CD4-positive, alpha-beta T cell (primary cell): ENCODE results near the gene TTLL9. TPM values are rescaled to one million over a fixed set of nuclear protein-coding genes. Genes with fewer than 3 reads are reported as not detected.
A peak's percentile ranks its signal among the peaks of the same experiment; 100 is the strongest.

Experiments used
- ATAC-seq: fragments of 200-7000 bp; cut with Tn5 transposase; one replicate; pipeline ENCODE4 v1.10.0; 2022; ENCODE audit warnings: mild to moderate bottlenecking; ENCODE audit not compliant: poor library complexity
- CTCF ChIA-PET: fragments of 350-600 bp; sonication (Branson Sonifier 250); formaldehyde crosslinking; loops from one replicate; lab custom pipeline; 2021; ENCODE audit warnings: antibody characterized with exemption, inconsistent platforms; lab: Charles Lee
- POLR2A ChIA-PET: fragments of 350-600 bp; sonication (Branson Sonifier 250); formaldehyde crosslinking; loops from one replicate; lab custom pipeline; 2021; ENCODE audit warnings: antibody characterized with exemption, inconsistent platforms; lab: Charles Lee
- DNase-seq, 14 experiments: peaks; one replicate each; pipeline ENCODE4 v3.0.0-alpha.2; 2013 to 2020; ENCODE audit warnings: mixed read lengths in 2 of 14
- H3K27ac ChIP-seq, 2 donors: one replicate each; pipeline versions ENCODE4 v1.5.1 to v1.7.0; 2013; ENCODE audit warnings: low read length in 2 of 2, low read depth in 1 of 2, mild to moderate bottlenecking in 1 of 2
- H3K27me3 ChIP-seq, 2 experiments: 1 replicate in 1 of 2; 2 replicates in 1 of 2; pipeline versions ENCODE4 v1.6.1 to v1.7.0; 2013; ENCODE audit warnings: low read length in 2 of 2, control low read depth in 1 of 2, mild to moderate bottlenecking in 1 of 2, moderate library complexity in 1 of 2; ENCODE audit not compliant: insufficient read depth in 2 of 2, control insufficient read depth in 1 of 2
- H3K36me3 ChIP-seq: one replicate; pipeline ENCODE4 v1.6.1; 2013; ENCODE audit warnings: low read length, control low read depth; ENCODE audit not compliant: insufficient read depth
- H3K4me1 ChIP-seq: one replicate; pipeline ENCODE4 v1.6.1; 2013; ENCODE audit warnings: low read length, control low read depth; ENCODE audit not compliant: insufficient read depth
- H3K4me3 ChIP-seq: one replicate; pipeline ENCODE4 v1.5.1; 2013; ENCODE audit warnings: mild to moderate bottlenecking, low read length, moderate library complexity
- H3K9me3 ChIP-seq, 2 experiments: 1 replicate in 1 of 2; 2 replicates in 1 of 2; pipeline versions ENCODE4 v1.6.1 to v1.7.0; 2013; ENCODE audit warnings: low read length in 2 of 2, mild to moderate bottlenecking in 2 of 2, control low read depth in 1 of 2, moderate library complexity in 1 of 2; ENCODE audit not compliant: control insufficient read depth in 1 of 2, insufficient read depth in 1 of 2
- H3K27ac Mint-ChIP-seq: one replicate; pipeline ENCODE4 v1.8.0; 2020; ENCODE audit warnings: mixed read lengths
- H3K27me3 Mint-ChIP-seq: one replicate; pipeline ENCODE4 v1.8.0; 2021; ENCODE audit warnings: mixed read lengths
- H3K36me3 Mint-ChIP-seq: one replicate; pipeline ENCODE4 v1.8.0; 2021; ENCODE audit warnings: low read depth, mixed read lengths
- H3K4me1 Mint-ChIP-seq: one replicate; pipeline ENCODE4 v1.8.0; 2021; ENCODE audit warnings: low read depth, mixed read lengths
- H3K4me3 Mint-ChIP-seq: one replicate; pipeline ENCODE4 v1.8.0; 2020; ENCODE audit warnings: mild to moderate bottlenecking, mixed read lengths
- H3K9me3 Mint-ChIP-seq: one replicate; pipeline ENCODE4 v1.8.0; 2020; ENCODE audit warnings: mixed read lengths
- CTCF ChIP-seq: fragments of 200-600 bp; IDR thresholded peaks from one replicate; pipeline ENCODE4 v1.8.0; 2022; ENCODE audit warnings: antibody characterized with exemption, mild to moderate bottlenecking
- intact Hi-C, 2 experiments: fragments of 100-400 bp; cut with DNase I in 1 of 2; cut with micrococcal nuclease in 1 of 2; formaldehyde crosslinking; loops; one replicate each; pipeline versions ENCODE4 v1.15.1 to v1.9.0; 2023 to 2025; cut with DNase I, micrococcal nuclease
- total RNA-seq, 174 experiments: library from RNA in 2 of 174; stranded (reverse) in 2 of 174; gene quantifications; one replicate each; pipeline ENCODE4 v1.2.3 and lab custom pipeline; 2021 to 2026

TTLL9 gene
- total RNA-seq, 2 experiments from 2014 or later: not detected

- Histone ChIP-seq H3K4me3 (no peak overlapping the region), H3K27me3 (no peaks in the 10 kb centered on the region), H3K27ac (no peak overlapping the region), H3K36me3 (no peaks in the 10 kb centered on the region), H3K4me1 (no peaks in the 10 kb centered on the region), H3K9me3 (no peaks in the 10 kb centered on the region)
- TF ChIP-seq CTCF: no peak
- Mint-ChIP-seq H3K4me1 (no peaks in the 10 kb centered on the region), H3K27me3 (no peaks in the 10 kb centered on the region), H3K4me3 (no peak overlapping the region), H3K27ac (no peak overlapping the region), H3K36me3 (no peaks in the 10 kb centered on the region), H3K9me3 (no peaks in the 10 kb centered on the region)
- no peak for ATAC-seq
- ChIA-PET POLR2A (no interaction called here), CTCF (no interaction called here)
- intact Hi-C loops: no loop called here
- DNase-seq: no peak
These were observed 36.6 kb downstream of the TTLL9 start for GRCh38 chr20:31907046-31907445.

- CTCF ChIA-PET: no interaction called here
These were observed 37.6 kb downstream of the TTLL9 start for GRCh38 chr20:31908016-31908415.

GRCh38 chr20:31908424-31908823, 38.0 kb downstream of the TTLL9 start:
- intact Hi-C loops: no loop called here
- DNase-seq (no peak), ATAC-seq (no peak)
- Histone ChIP-seq H3K27ac (no peak overlapping the region), H3K9me3 (no peaks in the 10 kb centered on the region), H3K4me1 (no peaks in the 10 kb centered on the region), H3K4me3 (no peak overlapping the region), H3K27me3 (no peaks in the 10 kb centered on the region), H3K36me3 (no peaks in the 10 kb centered on the region)
- Mint-ChIP-seq H3K9me3 (no peaks in the 10 kb centered on the region), H3K4me1 (no peaks in the 10 kb centered on the region), H3K27ac (no peak overlapping the region), H3K36me3 (no peaks in the 10 kb centered on the region), H3K4me3 (no peak overlapping the region), H3K27me3 (no peaks in the 10 kb centered on the region)
- TF ChIP-seq CTCF: no peak
- POLR2A ChIA-PET: no interaction called here
- CTCF ChIA-PET: no interaction called here

More at GRCh38 chr20:31908016-31908415, 37.6 kb downstream of the TTLL9 start:
- intact Hi-C loops: no loop called here
- Histone ChIP-seq H3K36me3 (no peaks in the 10 kb centered on the region), H3K4me1 (no peaks in the 10 kb centered on the region), H3K4me3 (no peak overlapping the region), H3K9me3 (no peaks in the 10 kb centered on the region), H3K27me3 (no peaks in the 10 kb centered on the region), H3K27ac (no peak overlapping the region)
- H3K27ac Mint-ChIP-seq: no peak overlapping the region
- no peaks in the 10 kb centered on the region for H3K4me1 Mint-ChIP-seq
- ATAC-seq (no peak), DNase-seq (peak in 1 of 14 experiments; percentile 1)
- no peak for TF ChIP-seq CTCF
- H3K27me3 Mint-ChIP-seq: no peaks in the 10 kb centered on the region
- no peaks in the 10 kb centered on the region for H3K9me3 Mint-ChIP-seq
- no peak overlapping the region for H3K4me3 Mint-ChIP-seq
- H3K36me3 Mint-ChIP-seq: no peaks in the 10 kb centered on the region
- POLR2A ChIA-PET: no interaction called here
